GM12891 (cell line): Measurements from ENCODE around the gene GAP43.

Experiments used
- POLR2A ChIP-seq: IDR thresholded peaks from 2 replicates; pipeline ENCODE4 v1.6.1; 2011; ENCODE audit warnings: low read depth, low read length, control low read depth
- POLR2AphosphoS5 ChIP-seq: IDR thresholded peaks from 2 replicates; pipeline ENCODE4 v1.6.1; 2011; ENCODE audit warnings: low read depth, low read length, control low read depth
- POU2F2 ChIP-seq: IDR thresholded peaks from 2 replicates; pipeline ENCODE4 v1.6.1; 2011; ENCODE audit warnings: low read depth, mild to moderate bottlenecking, control low read depth, low read length, moderate library complexity
- TAF1 ChIP-seq: IDR thresholded peaks from 2 replicates; pipeline ENCODE4 v1.6.1; 2011; ENCODE audit warnings: low read depth, low read length, control low read depth

GRCh38 chr3:115710799-115711198 lies 87.5 kb downstream of the GAP43 start:
- no peak for TF ChIP-seq POLR2A
- no peak for TF ChIP-seq POLR2AphosphoS5
- TF ChIP-seq TAF1: no peak
- no peak for TF ChIP-seq POU2F2
